ENCODE results near the gene MAPKAPK3.
"Not testable (repeated sequence)": the region's sequence is repeated elsewhere in the genome, so short reads cannot be mapped to it uniquely, and the experiment has no call there.

The MAPKAPK3 gene

DNA sequence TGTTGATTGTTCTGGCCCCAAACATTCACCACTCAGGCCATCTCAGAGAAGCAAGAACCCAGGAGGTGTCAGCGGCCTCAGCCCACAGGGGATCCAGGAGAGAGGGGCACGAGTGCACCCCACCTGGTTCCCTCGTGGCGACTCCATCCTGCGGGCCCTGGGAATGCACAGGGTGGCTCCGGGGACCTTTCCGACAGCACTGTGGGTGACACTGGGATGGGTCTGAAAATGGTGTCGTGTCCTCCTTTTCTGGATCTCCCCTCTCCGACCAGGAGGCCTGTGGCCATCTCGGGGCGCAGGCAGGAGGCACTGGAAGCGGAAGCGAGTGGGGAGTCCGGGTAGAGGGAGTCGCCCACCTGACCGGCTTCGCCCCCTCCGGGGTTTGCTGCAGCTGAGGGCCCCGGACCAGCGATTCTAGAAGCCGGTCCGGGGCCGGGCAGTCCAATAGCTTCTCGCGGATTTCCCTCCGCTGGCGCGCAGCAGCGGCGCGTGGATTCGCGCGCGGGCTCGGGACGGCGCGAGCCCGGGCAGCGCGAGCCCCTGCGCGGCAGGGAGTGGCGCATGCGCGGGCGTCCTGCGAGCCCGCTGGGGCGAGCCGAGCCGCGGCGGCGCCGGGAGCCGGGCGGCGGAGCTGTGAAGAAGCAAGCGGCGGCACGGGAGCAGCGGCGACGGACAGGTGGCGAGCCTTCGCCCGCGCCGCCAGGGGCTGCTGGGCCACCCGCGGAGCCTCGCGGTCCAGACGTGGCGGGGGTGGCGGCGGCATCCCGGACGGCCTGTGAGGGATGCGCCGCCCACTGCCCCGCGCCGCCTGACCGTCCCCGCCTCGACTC lies 57.6 kb downstream of the MAPKAPK3 start, which contains the start of gene DOCK3:
Gene DOCK3, plus strand, starts transcription at position 579 of the 830 bp plus-strand sequence. CDS start 337 bp downstream, outside the sequence.
- H3K4me3 ChIP-seq (ENCODE audit: low read depth, low read length), result peak within 1 kb of the TSS; percentile 32; the same call in 1 of the 2 replicates
- TF ChIP-seq, protein P1, sequence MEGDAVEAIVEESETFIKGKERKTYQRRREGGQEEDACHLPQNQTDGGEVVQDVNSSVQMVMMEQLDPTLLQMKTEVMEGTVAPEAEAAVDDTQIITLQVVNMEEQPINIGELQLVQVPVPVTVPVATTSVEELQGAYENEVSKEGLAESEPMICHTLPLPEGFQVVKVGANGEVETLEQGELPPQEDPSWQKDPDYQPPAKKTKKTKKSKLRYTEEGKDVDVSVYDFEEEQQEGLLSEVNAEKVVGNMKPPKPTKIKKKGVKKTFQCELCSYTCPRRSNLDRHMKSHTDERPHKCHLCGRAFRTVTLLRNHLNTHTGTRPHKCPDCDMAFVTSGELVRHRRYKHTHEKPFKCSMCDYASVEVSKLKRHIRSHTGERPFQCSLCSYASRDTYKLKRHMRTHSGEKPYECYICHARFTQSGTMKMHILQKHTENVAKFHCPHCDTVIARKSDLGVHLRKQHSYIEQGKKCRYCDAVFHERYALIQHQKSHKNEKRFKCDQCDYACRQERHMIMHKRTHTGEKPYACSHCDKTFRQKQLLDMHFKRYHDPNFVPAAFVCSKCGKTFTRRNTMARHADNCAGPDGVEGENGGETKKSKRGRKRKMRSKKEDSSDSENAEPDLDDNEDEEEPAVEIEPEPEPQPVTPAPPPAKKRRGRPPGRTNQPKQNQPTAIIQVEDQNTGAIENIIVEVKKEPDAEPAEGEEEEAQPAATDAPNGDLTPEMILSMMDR (IDR thresholded peaks at IDR 0.05; ENCODE audit: low read depth, low read length, missing control alignments), result no peak
- no peak for DNase-seq (ENCODE audit: low read depth)

DNA sequence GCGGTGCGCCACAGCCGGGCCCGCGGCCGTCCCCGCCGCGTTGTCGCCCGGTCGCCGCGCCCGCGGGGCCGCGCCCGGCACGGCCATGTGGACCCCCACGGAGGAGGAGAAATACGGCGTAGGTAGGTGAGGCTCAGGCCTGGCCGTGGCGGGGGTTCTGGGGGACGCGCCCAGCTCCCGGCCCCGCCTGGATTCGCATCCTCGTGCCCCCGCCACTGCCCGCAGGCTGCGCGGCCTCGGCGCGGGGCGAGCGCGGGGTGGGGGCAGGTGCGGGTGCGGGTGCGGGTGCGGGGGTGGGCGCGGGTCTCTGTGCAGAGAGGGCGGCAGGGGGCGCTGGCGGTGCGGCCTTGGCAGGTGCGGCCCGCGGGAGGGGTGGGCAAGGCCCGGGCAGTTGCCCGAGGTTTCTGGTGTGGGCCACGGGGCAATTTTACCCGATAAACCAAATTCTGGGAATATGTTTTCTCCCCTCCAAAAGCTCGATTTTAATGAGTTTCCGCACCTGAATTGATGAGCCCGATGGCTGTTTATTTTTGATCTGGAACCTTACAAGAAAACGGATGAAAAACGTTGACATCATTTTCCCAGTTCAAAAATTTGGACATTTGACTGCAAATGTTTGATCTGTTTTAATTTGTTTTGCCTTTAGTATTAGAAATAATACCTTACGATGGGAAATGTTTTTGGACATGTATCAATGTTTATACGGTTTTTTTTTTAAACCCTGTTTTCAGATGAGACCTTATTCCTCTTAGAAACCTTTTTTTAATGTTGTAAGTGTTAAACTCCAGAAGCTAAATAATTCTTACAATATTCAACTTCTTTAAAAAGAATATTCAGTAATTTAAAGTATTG lies 58.5 kb downstream of the MAPKAPK3 start:
- TF ChIP-seq, protein P1 (IDR thresholded peaks at IDR 0.05; ENCODE audit: low read depth, low read length, missing control alignments), result no peak
- no peak overlapping the region; the same call in 1 of the 2 replicates for H3K4me3 ChIP-seq (ENCODE audit: low read depth, low read length)
- DNase-seq (ENCODE audit: low read depth), result no peak

DNA sequence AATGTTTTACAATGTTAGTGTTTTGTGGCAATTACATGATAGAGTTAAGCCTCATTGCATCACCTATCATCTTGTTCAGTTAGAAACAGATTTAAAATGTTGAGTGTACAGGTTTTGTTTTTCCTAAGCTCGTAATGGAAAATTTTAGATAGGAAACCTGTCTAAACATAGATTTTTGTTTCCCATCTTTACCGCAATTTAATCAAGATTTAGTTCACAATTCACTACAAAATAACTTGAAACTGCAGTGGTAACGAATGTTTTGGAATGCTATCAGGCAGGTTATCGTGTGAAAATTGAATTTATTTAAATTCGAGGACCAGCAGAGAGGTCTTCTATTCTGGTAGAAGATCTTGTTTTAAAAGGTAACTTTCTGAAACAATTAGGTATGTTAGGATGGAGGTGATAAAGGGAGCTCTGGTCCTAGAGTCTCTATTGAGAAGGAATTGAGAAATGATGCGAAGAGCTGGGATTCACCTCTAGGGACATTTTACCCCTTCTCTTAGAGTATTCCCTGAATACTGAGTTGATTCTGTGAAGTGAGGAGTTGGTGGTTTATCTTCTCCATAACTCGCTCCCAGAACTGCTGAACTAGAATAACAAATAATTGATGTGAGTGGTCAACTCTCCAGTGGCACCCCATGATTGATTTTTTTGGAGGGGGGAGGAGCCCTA lies 59.2 kb downstream of the MAPKAPK3 start:
- TF ChIP-seq, protein P1 (IDR thresholded peaks at IDR 0.05; ENCODE audit: low read depth, low read length, missing control alignments), result no peak
- DNase-seq (ENCODE audit: low read depth), result no peak
- no peak overlapping the region for H3K4me3 ChIP-seq (ENCODE audit: low read depth, low read length)

DNA sequence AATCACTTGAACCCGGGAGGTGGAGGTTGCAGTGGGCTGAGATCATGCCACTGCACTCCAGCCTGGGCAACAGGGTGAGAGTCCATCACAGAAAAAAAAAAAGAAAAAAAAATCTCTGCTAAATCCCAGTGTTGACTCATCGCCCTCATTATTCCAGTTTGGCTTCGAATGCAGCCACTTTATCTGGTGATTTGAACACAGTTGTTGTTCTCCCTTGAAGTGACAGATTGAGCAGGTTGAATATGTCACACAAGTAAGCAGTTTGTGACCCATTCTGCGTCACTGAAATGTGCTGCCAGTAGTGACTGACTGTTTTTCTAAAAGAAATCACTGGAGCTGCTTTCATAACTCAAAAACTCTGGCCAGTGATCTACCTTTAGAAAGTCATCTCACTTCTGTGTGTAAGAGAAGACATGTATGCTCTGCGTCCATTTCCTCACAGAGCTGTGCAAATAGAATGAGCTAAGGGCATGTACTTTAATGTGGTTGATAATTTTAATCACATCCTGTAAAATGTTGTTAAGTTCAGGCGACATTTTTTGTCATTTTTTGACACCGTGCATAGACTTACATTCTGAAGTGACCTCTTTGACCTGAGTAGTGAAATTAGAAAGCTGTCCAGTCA lies 70.3 kb downstream of the MAPKAPK3 start:
- TF ChIP-seq, protein P1 (IDR thresholded peaks at IDR 0.05; ENCODE audit: low read depth, low read length, missing control alignments), result no peak
- DNase-seq (ENCODE audit: low read depth), result no peak

DNA sequence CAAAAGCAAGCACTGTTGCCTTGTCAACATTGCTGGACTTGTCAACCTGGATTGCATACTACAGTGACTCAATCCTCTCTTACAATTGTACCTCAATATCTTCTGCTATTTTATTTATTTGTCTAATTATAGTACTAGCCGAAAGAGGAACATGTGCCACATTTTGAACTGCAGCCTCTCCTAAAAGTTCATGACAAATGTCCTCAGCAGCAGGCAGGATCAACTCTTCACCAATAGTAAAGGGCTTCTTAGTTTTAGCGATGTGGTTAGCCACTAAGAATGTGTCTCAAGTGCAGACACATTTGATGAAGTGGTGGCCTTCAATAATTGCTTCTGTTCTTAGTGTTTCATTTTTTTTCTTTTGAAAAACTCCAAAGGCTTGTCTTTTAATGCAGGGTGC lies 71.0 kb downstream of the MAPKAPK3 start:
- TF ChIP-seq, protein P1 (IDR thresholded peaks at IDR 0.05; ENCODE audit: low read depth, low read length, missing control alignments), result no peak
- H3K4me3 ChIP-seq (ENCODE audit: low read depth, low read length), result no peak overlapping the region
- DNase-seq (ENCODE audit: low read depth), result no peak

More for the DNA sequence above, 70.3 kb downstream of the MAPKAPK3 start:
- no peak overlapping the region for H3K4me3 ChIP-seq (ENCODE audit: low read depth, low read length)

DNA sequence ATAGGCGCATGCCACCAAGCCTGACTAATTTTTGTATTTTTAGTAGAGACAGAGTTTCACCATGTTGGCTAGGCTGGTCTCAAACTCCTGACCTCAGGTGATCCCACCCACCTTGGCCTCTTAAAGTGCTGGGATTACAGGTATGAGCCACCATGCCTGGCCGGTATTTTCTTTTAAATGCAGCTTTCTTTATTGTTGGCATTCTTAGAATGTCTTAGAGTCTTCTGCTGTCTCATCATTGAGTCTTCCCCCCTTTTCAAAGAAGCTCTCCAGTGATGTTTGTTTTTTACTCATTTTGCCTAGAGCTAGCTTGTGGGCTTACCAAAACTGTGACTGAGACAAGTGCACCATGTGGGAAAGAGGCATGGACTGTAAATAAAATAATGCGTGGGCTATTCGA lies 71.7 kb downstream of the MAPKAPK3 start:
- not testable (repeated sequence) for DNase-seq (ENCODE audit: low read depth); H3K4me3 ChIP-seq (ENCODE audit: low read depth, low read length)
